Naive B cell (primary cell): Measurements from ENCODE around the gene CLOCK. TPM values are rescaled to one million over a fixed set of nuclear protein-coding genes. Genes with fewer than 3 reads are reported as not detected.

ENCODE experiments used
- ATAC-seq, 2 donors: fragments of 150-1000 bp; cut with Tn5 transposase; 2 replicates each; pipeline ENCODE4 v1.10.0; 2021; ENCODE audit warnings: low read depth in 2 of 2, mild to moderate bottlenecking in 2 of 2, moderate library complexity in 2 of 2
- DNase-seq: peaks from one replicate; pipeline ENCODE4 v3.0.0; 2022
- H3K27ac Mint-ChIP-seq, 6 donors: one replicate each; pipeline ENCODE4 v1.8.0; 2020 to 2022; ENCODE audit warnings: mild to moderate bottlenecking in 6 of 6, mixed read lengths in 6 of 6, moderate library complexity in 5 of 6, inconsistent platforms in 2 of 6
- H3K27me3 Mint-ChIP-seq, 3 donors: one replicate each; pipeline ENCODE4 v1.8.0; 2021 to 2022; ENCODE audit warnings: mixed read lengths in 3 of 3, mild to moderate bottlenecking in 1 of 3
- H3K36me3 Mint-ChIP-seq, 2 donors: one replicate each; pipeline ENCODE4 v1.8.0; 2020 to 2022; ENCODE audit warnings: mixed read lengths in 2 of 2, inconsistent platforms in 1 of 2, mild to moderate bottlenecking in 1 of 2
- H3K4me1 Mint-ChIP-seq, 3 donors: one replicate each; pipeline ENCODE4 v1.8.0; 2020 to 2022; ENCODE audit warnings: mixed read lengths in 3 of 3, inconsistent platforms in 1 of 3, mild to moderate bottlenecking in 1 of 3, moderate library complexity in 1 of 3
- H3K4me3 Mint-ChIP-seq, 8 donors: one replicate each; pipeline ENCODE4 v1.8.0; 2020 to 2022; ENCODE audit warnings: mild to moderate bottlenecking in 8 of 8, mixed read lengths in 8 of 8, moderate library complexity in 8 of 8, inconsistent platforms in 2 of 8
- H3K9me3 Mint-ChIP-seq, 7 donors: one replicate each; pipeline ENCODE4 v1.8.0; 2020 to 2022; ENCODE audit warnings: mixed read lengths in 7 of 7, mild to moderate bottlenecking in 5 of 7, inconsistent platforms in 2 of 7, moderate library complexity in 1 of 7
- polyA plus RNA-seq, 6 donors: library from polyadenylated mRNA; unstranded; fragments of 300-500 nt; fragmentation: Illumina TruSeq; gene quantifications; one replicate each; pipeline ENCODE4 v1.2.3, GENCODE V29; 2021; ENCODE audit warnings: low read depth in 6 of 6

The CLOCK gene
- polyA plus RNA-seq, 6 donors from 2014 or later: 1.3 to 6.0 (median 4.7) TPM

DNA sequence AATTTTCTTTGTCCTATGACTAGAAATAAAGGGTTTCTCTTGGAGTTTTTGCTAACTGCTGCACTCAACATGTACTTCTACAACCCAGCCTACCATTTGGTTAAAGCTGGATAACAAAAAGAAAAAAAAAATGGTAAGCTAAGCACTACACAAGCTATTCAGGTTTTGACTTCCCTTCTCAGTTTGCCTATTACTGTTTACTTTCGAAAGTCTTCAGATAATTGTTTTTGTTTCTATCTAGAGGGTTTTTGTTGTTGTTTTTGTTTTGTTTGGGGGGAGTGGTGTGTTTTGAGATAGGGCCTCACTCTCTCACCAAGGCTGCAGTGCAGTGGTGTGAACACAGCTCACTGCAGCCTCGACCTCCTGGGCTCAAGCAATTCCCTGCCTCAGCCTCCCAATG is 46.6 kb downstream of the CLOCK start:
- peaks cover 0 to 1% (median 0%) of the 10 kb centered on the region in 7 donors for H3K9me3 Mint-ChIP-seq
- DNase-seq (no peak), ATAC-seq (no peak)
- H3K27me3 Mint-ChIP-seq: no peaks in the 10 kb centered on the region
- no peak overlapping the region for H3K4me3 Mint-ChIP-seq
- no peak overlapping the region for H3K27ac Mint-ChIP-seq
- H3K4me1 Mint-ChIP-seq: peaks cover 0 to 6% (median 0%) of the 10 kb centered on the region in 3 donors
- peaks cover 6 to 7% of the 10 kb centered on the region in 2 donors for H3K36me3 Mint-ChIP-seq

DNA sequence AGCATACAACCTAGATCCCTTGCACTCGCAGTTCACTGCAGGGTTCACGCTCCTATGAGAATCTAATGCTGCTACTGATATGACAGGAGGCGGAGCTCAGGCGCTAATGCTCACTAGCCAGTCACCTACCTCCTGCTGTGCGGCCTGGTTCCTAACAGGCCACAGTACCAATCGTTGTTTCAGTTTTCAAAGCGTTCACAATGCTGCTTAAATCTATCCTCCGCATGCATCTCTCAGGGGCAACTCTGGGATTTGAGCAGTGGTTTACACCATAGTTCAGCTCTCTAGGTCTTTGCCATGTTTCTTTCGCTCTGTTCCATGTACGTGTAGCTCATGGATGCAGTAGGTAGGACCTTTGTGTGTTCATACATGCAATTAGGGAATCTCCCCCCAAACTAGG is 47.2 kb downstream of the CLOCK start:
- Mint-ChIP-seq H3K27me3 (no peaks in the 10 kb centered on the region), H3K4me1 (peaks cover 0 to 6% (median 0%) of the 10 kb centered on the region in 3 donors), H3K27ac (no peak overlapping the region), H3K9me3 (peaks cover 0 to 3% (median 0%) of the 10 kb centered on the region in 7 donors), H3K4me3 (no peak overlapping the region), H3K36me3 (peaks cover 10 to 11% of the 10 kb centered on the region in 2 donors)
- ATAC-seq (no peak), DNase-seq (no peak)

- ATAC-seq (no peak), DNase-seq (no peak)
- Mint-ChIP-seq H3K4me3 (no peak overlapping the region), H3K27ac (no peak overlapping the region), H3K9me3 (peaks cover 0 to 3% (median 0%) of the 10 kb centered on the region in 7 donors), H3K4me1 (peaks cover 0 to 4% (median 0%) of the 10 kb centered on the region in 3 donors), H3K27me3 (no peaks in the 10 kb centered on the region), H3K36me3 (peaks cover 10 to 11% of the 10 kb centered on the region in 2 donors)
Measured at GRCh38 chr4:55498051-55498450, 48.7 kb downstream of the CLOCK start.

DNA sequence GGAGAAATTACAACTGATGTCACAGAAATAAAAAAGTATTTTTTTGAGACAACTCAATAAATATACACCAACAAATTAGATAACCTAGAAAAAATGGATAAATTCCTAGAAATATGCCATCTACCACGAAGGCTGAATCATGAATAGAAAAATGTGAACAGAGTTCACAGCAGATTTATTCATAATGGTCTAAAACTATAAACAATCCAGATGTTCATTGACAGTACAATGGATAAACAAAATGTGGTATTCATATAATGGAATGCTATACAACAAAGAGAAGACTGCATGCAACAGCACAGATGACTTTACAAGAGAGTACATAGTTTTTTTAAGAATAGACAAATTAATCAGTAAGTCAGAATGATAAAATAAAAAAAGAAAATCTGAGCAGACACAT is 55.2 kb downstream of the CLOCK start:
- peaks cover 0 to 4% (median 0%) of the 10 kb centered on the region in 3 donors for H3K4me1 Mint-ChIP-seq

DNA sequence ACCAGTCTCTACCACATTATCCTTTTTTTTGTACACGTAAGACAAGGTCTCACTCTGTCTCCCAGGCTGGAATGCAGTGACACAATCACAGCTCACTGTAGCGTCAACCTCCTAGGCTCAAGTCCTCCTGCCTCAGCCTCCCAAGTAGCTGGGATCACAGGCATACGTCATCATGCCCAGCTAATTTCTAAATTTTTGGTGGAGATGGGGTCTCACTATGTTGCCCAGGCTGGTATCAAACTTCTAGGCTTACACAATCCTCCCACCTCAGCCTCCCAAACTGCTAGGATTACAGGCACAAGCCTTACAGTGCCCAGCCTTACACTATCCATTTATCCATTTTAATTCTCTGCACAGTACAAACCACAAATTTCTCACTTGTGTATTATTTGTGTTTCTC is 58.0 kb downstream of the CLOCK start:
- Mint-ChIP-seq H3K4me3 (no peak overlapping the region), H3K4me1 (peaks cover 0 to 4% (median 0%) of the 10 kb centered on the region in 3 donors), H3K27me3 (no peaks in the 10 kb centered on the region)

More for the DNA sequence above, 55.2 kb downstream of the CLOCK start:
- DNase-seq: no peak
- H3K27ac Mint-ChIP-seq: no peak overlapping the region
- H3K4me3 Mint-ChIP-seq: no peak overlapping the region
- peaks cover 0 to 3% (median 0%) of the 10 kb centered on the region in 7 donors for H3K9me3 Mint-ChIP-seq
- peaks cover 16 to 17% of the 10 kb centered on the region in 2 donors for H3K36me3 Mint-ChIP-seq
- no peaks in the 10 kb centered on the region for H3K27me3 Mint-ChIP-seq
- ATAC-seq: no peak

GRCh38 chr4:55485821-55486220 is 60.9 kb downstream of the CLOCK start:
- Mint-ChIP-seq H3K36me3 (peaks cover 4 to 14% of the 10 kb centered on the region in 2 donors), H3K4me1 (peaks cover 0 to 2% (median 0%) of the 10 kb centered on the region in 3 donors), H3K27ac (no peak overlapping the region), H3K27me3 (no peaks in the 10 kb centered on the region), H3K4me3 (no peak overlapping the region), H3K9me3 (no peaks in the 10 kb centered on the region)
- ATAC-seq (no peak), DNase-seq (no peak)

More for the DNA sequence above, 58.0 kb downstream of the CLOCK start:
- H3K27ac Mint-ChIP-seq: no peak overlapping the region
- no peak for DNase-seq
- H3K36me3 Mint-ChIP-seq: peaks cover 6% of the 10 kb centered on the region in 2 donors
- ATAC-seq: no peak
- no peaks in the 10 kb centered on the region for H3K9me3 Mint-ChIP-seq

DNA sequence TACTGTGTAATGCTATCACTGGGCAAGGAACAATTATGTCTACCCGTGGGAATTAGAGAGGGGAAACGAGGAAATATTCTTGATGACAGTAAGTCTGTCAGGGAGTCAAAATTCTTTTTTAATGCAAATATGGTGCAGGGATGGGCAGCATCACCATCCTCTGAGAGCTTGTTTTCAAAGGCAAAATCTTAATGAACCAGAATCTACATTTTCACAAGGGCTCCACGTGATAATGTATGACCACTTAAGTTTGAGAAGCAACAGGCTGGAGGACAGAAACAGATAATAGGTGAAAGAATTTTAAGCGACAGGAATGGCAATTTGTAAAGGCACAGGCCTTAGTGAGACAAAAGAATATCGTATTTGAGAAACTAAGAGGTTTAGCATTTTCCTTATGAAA is 63.4 kb downstream of the CLOCK start:
- H3K9me3 Mint-ChIP-seq: no peaks in the 10 kb centered on the region
- no peak overlapping the region for H3K4me3 Mint-ChIP-seq
- DNase-seq (no peak), ATAC-seq (no peak)
- no peaks in the 10 kb centered on the region for H3K27me3 Mint-ChIP-seq
- H3K36me3 Mint-ChIP-seq: peaks cover 0 to 13% of the 10 kb centered on the region in 2 donors
- peak overlapping the region in 1 of 6 donors; percentile 39 for H3K27ac Mint-ChIP-seq
- no peaks in the 10 kb centered on the region for H3K4me1 Mint-ChIP-seq

- no peak overlapping the region for H3K4me3 Mint-ChIP-seq
- H3K27me3 Mint-ChIP-seq: no peaks in the 10 kb centered on the region
- ATAC-seq: no peak
- H3K36me3 Mint-ChIP-seq: peaks cover 18 to 28% of the 10 kb centered on the region in 2 donors
- no peak for DNase-seq
- no peak overlapping the region for H3K27ac Mint-ChIP-seq
- peaks cover 0 to 9% (median 2%) of the 10 kb centered on the region in 7 donors for H3K9me3 Mint-ChIP-seq
- no peaks in the 10 kb centered on the region for H3K4me1 Mint-ChIP-seq
Measured at GRCh38 chr4:55475394-55476243, 71.1 kb downstream of the CLOCK start.

DNA sequence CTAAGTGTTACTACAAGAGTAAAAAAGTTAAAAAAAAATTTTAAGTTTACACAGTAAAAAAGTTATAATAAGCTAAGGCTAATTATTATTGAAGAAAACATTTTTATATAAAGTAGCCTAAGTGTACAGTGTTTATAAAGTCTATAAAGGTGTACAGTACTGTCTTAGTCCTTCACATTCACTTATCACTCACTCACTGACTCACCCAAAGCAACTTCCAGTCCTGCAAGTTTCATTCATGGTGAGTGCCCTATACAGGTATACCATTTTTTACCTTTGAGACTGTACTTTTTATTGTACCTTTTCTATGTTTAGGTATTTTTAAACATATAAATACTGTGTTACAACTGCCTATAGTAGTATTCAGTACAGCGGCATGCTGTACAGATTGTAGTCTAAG is 76.7 kb downstream of the CLOCK start:
- H3K9me3 Mint-ChIP-seq: peaks cover 3 to 17% (median 8%) of the 10 kb centered on the region in 7 donors
- no peaks in the 10 kb centered on the region for H3K27me3 Mint-ChIP-seq
- peaks cover 25 to 31% of the 10 kb centered on the region in 2 donors for H3K36me3 Mint-ChIP-seq
- H3K4me1 Mint-ChIP-seq: no peaks in the 10 kb centered on the region
- no peak for ATAC-seq
- H3K27ac Mint-ChIP-seq: no peak overlapping the region
- no peak overlapping the region for H3K4me3 Mint-ChIP-seq
- no peak for DNase-seq

- no peaks in the 10 kb centered on the region for H3K27me3 Mint-ChIP-seq
- H3K27ac Mint-ChIP-seq: no peak overlapping the region
- H3K9me3 Mint-ChIP-seq: peaks cover 3 to 10% (median 7%) of the 10 kb centered on the region in 7 donors
- H3K4me1 Mint-ChIP-seq: no peaks in the 10 kb centered on the region
- DNase-seq (no peak), ATAC-seq (no peak)
- H3K4me3 Mint-ChIP-seq: no peak overlapping the region
- peaks cover 13 to 21% of the 10 kb centered on the region in 2 donors for H3K36me3 Mint-ChIP-seq
Measured at GRCh38 chr4:55468724-55469123, 78.0 kb downstream of the CLOCK start.

DNA sequence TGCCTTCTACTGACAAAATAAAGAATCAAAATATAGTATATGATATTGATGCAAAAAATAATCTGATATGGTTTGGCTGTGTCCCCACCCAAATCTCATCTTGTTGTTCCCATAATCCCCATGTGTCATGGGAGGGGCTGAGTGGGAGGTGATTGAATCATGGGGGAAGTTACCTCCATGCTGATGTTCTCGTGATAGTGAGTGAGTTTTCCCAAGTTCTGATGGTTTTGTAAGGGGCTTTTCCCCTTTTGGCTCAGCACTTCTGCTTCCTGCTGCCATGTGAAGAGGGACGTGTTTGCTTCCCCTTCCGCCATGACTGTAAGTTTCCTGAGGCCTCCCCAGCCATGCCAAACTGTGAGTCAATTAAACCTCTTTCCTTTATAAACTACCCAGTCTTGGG is 80.7 kb downstream of the CLOCK start:
- no peaks in the 10 kb centered on the region for H3K4me1 Mint-ChIP-seq
- H3K9me3 Mint-ChIP-seq: peaks cover 3 to 10% (median 7%) of the 10 kb centered on the region in 7 donors
- ATAC-seq: no peak
- H3K36me3 Mint-ChIP-seq: peaks cover 11 to 32% of the 10 kb centered on the region in 2 donors
- H3K27me3 Mint-ChIP-seq: no peaks in the 10 kb centered on the region
- no peak overlapping the region for H3K27ac Mint-ChIP-seq
- H3K4me3 Mint-ChIP-seq: no peak overlapping the region
- DNase-seq: no peak

GRCh38 chr4:55458611-55459010 is 88.1 kb downstream of the CLOCK start:
- no peak overlapping the region for H3K27ac Mint-ChIP-seq
- ATAC-seq (no peak), DNase-seq (no peak)
- H3K36me3 Mint-ChIP-seq: peaks cover 0 to 19% of the 10 kb centered on the region in 2 donors
- no peak overlapping the region for H3K4me3 Mint-ChIP-seq
- H3K4me1 Mint-ChIP-seq: no peaks in the 10 kb centered on the region
- no peaks in the 10 kb centered on the region for H3K27me3 Mint-ChIP-seq
- H3K9me3 Mint-ChIP-seq: no peaks in the 10 kb centered on the region

GRCh38 chr4:55458164-55458563 is 88.5 kb downstream of the CLOCK start:
- Mint-ChIP-seq H3K27ac (peak overlapping the region in 1 of 6 donors; percentile 79), H3K27me3 (no peaks in the 10 kb centered on the region), H3K36me3 (peaks cover 0 to 19% of the 10 kb centered on the region in 2 donors), H3K4me3 (peak overlapping the region in 1 of 8 donors; percentile 55), H3K4me1 (no peaks in the 10 kb centered on the region), H3K9me3 (no peaks in the 10 kb centered on the region)
- ATAC-seq (no peak), DNase-seq (no peak)

DNA sequence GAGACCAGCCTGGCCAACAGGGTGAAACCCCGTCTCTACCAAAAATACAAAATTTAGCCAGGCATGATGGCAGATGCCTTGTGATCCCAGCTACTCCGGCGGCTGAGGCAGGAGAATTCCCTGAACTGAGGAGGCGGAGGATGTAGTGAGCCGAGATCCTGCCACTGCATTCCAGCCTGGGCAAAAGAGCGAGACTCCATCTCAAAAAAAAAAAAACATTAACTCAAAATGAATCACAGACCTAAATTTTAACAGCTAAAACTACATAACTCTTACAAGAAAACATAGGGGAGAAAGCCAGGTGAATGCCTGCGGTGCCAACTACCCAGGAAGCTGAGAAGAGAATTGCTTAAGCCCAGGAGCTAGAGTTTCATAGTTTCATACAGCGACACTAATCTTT is 96.1 kb downstream of the CLOCK start:
- no peak overlapping the region for H3K4me3 Mint-ChIP-seq
- no peak overlapping the region for H3K27ac Mint-ChIP-seq
- H3K36me3 Mint-ChIP-seq: peaks cover 17 to 19% of the 10 kb centered on the region in 2 donors
- no peaks in the 10 kb centered on the region for H3K27me3 Mint-ChIP-seq
- ATAC-seq (no peak), DNase-seq (no peak)
- H3K4me1 Mint-ChIP-seq: no peaks in the 10 kb centered on the region
- H3K9me3 Mint-ChIP-seq: no peaks in the 10 kb centered on the region
